Spinal cord (tissue), 10 donors: Measurements from ENCODE around the gene STK10. TPM values are rescaled to one million over a fixed set of nuclear protein-coding genes. Genes with fewer than 3 reads are reported as not detected.
"Not testable (repeated sequence)": the region's sequence is repeated elsewhere in the genome, so short reads cannot be mapped to it uniquely, and the experiment has no call there.

Experiments used
- DNase-seq, 6 donors: peaks; one replicate each; pipeline versions ENCODE4 v3.0.0 to v3.0.0-alpha.2; 2013 to 2015; ENCODE audit warnings: low spot score in 6 of 6, low read depth in 4 of 6
- H3K27ac ChIP-seq: one replicate; pipeline ENCODE4 v1.5.1; 2013; ENCODE audit warnings: low read depth, low read length, control low read depth
- H3K27me3 ChIP-seq: one replicate; pipeline ENCODE4 v1.6.1; 2013; ENCODE audit warnings: low read length; ENCODE audit not compliant: control insufficient read depth, insufficient read depth
- H3K36me3 ChIP-seq: one replicate; pipeline ENCODE4 v1.6.1; 2013; ENCODE audit warnings: low read length; ENCODE audit not compliant: control insufficient read depth, insufficient read depth
- H3K4me1 ChIP-seq: one replicate; pipeline ENCODE4 v1.6.1; 2013; ENCODE audit warnings: low read length; ENCODE audit not compliant: control insufficient read depth, insufficient read depth
- H3K4me3 ChIP-seq: one replicate; pipeline ENCODE4 v1.5.1; 2013; ENCODE audit warnings: low read depth, low read length, control low read depth
- H3K9me3 ChIP-seq: one replicate; pipeline ENCODE4 v1.6.1; 2013; ENCODE audit warnings: low read length; ENCODE audit not compliant: control insufficient read depth, insufficient read depth
- WGBS: methylation state at CpG from one replicate; pipeline ENCODE4 v1.1.5; 2013; ENCODE audit warnings: missing lambda C conversion rate; ENCODE audit not compliant: insufficient coverage; 5-methylcytosine and 5-hydroxymethylcytosine counted together
- polyA plus RNA-seq, 2 donors: library from polyadenylated mRNA; unstranded; fragments of 120-200 nt; gene quantifications; one replicate each; pipeline ENCODE4 v1.2.1, GENCODE V29; 2013; ENCODE audit not compliant: insufficient read length in 2 of 2
- total RNA-seq, 2 donors: library from RNA; depleted of rRNA in 1 of 2; stranded (reverse); fragments of 120-200 nt in 1 of 2; fragments of >200 nt in 1 of 2; gene quantifications; one replicate each; pipeline versions ENCODE4 v1.2.3 to v1.2.4, GENCODE V29; 2013 to 2014
- donor health status: healthy.

Gene STK10
- total and polyA plus RNA-seq, 4 donors: 14.7 to 25.8 (median 16.5) TPM

DNA sequence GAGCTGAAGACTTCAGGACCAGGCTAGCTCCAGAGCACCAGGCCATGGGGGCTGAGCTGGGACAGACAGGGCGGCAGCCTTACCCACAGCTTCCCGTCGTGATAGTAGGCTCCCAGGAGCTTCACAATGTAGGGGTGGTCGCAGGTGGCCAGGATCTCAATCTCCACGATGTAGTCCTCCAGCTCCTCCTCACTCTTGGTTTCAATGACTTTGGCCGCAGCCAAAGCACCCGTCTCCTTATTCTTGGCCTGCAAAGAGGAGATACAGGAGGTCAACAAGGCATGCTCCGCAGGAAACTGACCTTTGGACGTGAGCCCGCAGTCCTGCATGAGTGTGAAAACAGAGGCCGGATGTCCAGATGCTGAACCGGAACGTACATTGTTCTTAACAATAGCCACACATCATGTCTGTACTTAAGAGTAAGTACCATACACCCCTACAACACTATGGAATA, 31.5 kb downstream of the STK10 start:
- Histone ChIP-seq H3K9me3 (no peaks in the 10 kb centered on the region), H3K27ac (no peak overlapping the region), H3K4me3 (no peak overlapping the region), H3K36me3 (peaks cover 19% of the 10 kb centered on the region), H3K4me1 (peaks cover 7% of the 10 kb centered on the region), H3K27me3 (no peaks in the 10 kb centered on the region)
- 88% methylated on average over 8 of the region's 13 CpGs for WGBS
- no peak for DNase-seq

DNA sequence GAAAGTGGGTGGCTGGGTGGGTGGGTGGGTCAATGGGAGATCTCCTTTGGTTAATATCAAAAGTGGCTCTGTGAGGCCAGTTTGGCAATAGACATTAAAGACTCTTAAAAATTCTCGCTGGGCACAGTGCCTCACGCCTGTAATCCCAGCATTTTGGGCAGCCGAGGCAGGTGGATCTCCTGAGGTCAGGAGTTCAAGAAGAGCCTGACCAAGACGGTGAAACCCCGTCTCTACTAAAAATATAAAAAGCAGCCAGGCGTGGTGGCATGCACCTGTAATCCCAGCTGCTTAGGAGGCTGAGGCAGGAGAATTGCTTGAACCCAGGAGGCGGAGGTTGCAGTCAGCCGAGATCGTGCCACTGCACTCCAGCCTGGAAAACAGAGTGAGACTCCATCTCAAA, 32.9 kb downstream of the STK10 start:
- not testable (repeated sequence) for H3K27me3 ChIP-seq, H3K27ac ChIP-seq, H3K4me1 ChIP-seq, DNase-seq, H3K9me3 ChIP-seq, H3K4me3 ChIP-seq
- 94% methylated on average over 3 of the region's 9 CpGs for WGBS
- H3K36me3 ChIP-seq: peaks cover 19% of the 10 kb centered on the region

DNA sequence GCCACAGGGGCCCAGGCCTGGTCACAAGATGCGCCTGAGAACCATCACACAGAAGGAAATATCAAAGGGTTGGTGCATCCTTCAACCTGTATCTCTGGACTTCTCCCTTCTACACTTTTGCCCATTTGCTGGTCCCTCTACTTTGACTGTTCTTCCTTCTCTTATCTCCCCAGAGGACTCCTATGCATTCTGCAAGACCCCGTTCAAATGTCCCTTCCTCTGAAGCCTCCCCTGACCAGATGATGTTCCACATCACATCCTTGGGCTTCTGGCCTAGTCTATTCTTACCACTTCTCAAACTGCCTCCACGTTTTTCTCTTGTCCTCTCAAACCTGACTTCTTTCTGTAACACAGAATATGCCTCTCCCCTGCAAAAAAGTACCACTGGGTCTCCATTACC, 34.3 kb downstream of the STK10 start:
- WGBS: 94% methylated on average over 3 of the region's 3 CpGs
- DNase-seq: no peak
- H3K27me3 ChIP-seq: no peaks in the 10 kb centered on the region
- H3K4me1 ChIP-seq: peaks cover 12% of the 10 kb centered on the region
- H3K27ac ChIP-seq: no peak overlapping the region
- H3K9me3 ChIP-seq: no peaks in the 10 kb centered on the region
- no peak overlapping the region for H3K4me3 ChIP-seq
- H3K36me3 ChIP-seq: peaks cover 22% of the 10 kb centered on the region

DNA sequence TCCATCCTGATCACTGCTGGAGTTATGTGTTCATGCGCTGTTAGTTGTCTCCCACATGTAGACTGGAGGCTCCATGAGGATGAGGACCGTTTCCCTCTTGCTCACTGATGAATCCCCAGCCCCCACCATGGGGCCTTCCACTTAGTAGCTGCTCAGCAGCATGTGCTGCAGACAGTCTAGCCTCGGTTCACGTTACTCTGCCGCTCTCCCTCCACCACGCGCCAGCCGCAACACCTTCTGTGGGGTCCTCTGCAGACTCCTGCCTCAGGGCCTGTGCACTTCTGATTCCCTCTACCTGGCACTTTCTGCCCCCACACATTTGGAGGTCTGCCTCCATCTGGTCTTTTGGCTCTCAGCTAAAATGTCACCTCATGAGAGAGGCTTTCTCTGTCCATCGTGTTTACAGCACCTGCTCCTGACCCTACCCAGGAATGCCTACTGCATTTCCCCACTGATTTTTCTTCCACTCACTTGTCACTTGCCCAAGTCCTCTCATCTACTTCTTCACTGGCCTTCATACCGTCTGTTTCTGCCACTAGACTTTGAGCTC, 36.3 kb downstream of the STK10 start:
- H3K9me3 ChIP-seq: no peaks in the 10 kb centered on the region
- no peak overlapping the region for H3K27ac ChIP-seq
- WGBS: 93% methylated on average over 9 of the region's 10 CpGs
- no peak for DNase-seq
- H3K36me3 ChIP-seq: peaks cover 31% of the 10 kb centered on the region
- H3K27me3 ChIP-seq: no peaks in the 10 kb centered on the region
- H3K4me1 ChIP-seq: peaks cover 23% of the 10 kb centered on the region
- H3K4me3 ChIP-seq: no peak overlapping the region

DNA sequence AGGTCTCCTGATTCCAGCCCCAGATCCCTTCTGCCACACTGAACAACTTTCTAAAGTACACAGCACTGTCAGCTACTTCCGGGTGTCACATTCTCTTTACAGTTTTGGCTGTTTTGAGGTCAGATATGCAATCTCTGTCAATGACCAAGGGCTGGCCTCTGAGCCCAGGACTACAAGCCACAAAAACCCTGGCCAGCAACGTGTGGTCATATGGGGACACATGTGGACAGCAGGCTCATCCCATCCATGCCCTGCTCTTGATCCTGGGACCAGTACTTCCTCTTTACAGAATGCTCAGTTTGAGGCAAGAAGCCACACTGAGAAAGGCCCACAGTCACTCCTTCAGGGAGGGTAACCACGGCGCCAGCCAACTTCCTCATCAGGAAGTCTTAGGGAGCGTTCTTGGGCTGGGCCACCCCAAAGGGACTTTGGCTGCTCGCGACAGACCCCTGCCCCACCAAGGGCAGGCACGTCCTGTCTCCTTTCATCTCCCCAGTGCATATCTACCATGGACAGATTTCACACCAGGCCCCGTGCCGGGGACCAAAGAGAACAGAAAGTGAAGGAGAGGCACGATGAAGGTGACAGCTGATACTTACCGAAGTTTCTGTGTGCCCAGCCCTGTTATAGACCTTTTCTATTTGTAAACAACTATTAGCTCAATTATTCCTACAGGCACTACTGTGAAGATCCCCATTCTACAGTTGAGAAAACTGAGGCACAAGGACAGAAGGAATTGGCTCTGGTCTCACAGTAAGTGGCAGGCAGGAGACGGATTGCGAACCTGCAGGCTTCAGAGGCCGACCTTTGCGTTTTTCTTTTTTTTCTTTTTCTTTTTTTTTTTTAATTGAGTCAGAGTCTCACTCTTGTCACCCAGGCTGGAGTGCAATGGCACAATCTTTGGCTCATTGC, 37.3 kb downstream of the STK10 start:
- DNase-seq: no peak
- H3K36me3 ChIP-seq: peaks cover 26% of the 10 kb centered on the region
- H3K4me3 ChIP-seq: no peak overlapping the region
- no peaks in the 10 kb centered on the region for H3K27me3 ChIP-seq
- 81% methylated on average over 15 of the region's 16 CpGs for WGBS
- peaks cover 32% of the 10 kb centered on the region for H3K4me1 ChIP-seq
- H3K9me3 ChIP-seq: no peaks in the 10 kb centered on the region
- H3K27ac ChIP-seq: no peak overlapping the region

DNA sequence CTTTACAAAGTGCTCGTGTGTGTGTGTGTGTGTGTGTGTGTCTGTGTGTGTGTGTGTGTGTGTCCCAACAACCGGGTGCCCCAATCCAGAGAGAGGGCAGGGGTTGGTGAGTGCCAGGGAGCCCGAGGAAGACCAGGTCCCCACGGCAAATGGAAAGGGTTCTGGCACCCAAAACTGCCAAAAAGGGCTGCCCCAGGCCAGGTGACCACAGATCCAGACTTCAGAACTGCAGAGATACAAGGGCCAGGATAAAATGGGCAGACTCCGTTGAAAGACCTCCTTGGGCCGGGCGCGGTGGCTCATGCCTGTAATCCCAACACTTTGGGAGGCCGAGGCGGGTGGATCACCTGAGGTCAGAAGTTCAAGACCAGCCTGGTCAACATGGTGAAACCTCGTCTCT, 38.5 kb downstream of the STK10 start:
- not testable (repeated sequence) for H3K4me3 ChIP-seq, H3K9me3 ChIP-seq, H3K27ac ChIP-seq, H3K27me3 ChIP-seq, DNase-seq
- WGBS: 78% methylated on average over 6 of the region's 11 CpGs
- H3K36me3 ChIP-seq: peaks cover 24% of the 10 kb centered on the region
- H3K4me1 ChIP-seq: peaks cover 44% of the 10 kb centered on the region

DNA sequence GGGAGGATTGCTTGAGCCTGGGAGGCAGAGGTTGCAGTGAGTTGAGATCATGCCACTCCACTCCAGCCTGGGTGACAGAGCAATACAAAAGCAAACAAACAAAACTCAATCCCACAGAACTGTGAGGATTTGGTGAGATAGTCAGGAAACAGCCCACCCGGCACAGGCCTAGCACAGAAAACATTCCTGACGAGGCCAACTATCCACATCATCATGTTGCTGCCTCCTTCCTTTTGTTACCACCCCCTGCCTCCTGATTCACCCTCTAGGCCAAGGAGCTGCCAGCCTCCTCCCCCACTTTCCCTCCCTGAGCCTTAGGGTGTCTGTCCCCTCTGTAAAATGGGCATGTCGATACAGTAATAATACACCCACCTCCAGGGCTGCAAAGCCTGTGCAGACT, 39.0 kb downstream of the STK10 start:
- 86% methylated on average over 2 of the region's 3 CpGs for WGBS
- H3K27ac ChIP-seq: no peak overlapping the region
- H3K9me3 ChIP-seq: no peaks in the 10 kb centered on the region
- H3K4me1 ChIP-seq: peaks cover 44% of the 10 kb centered on the region
- H3K36me3 ChIP-seq: peaks cover 20% of the 10 kb centered on the region
- H3K4me3 ChIP-seq: no peak overlapping the region
- no peak for DNase-seq
- no peaks in the 10 kb centered on the region for H3K27me3 ChIP-seq

DNA sequence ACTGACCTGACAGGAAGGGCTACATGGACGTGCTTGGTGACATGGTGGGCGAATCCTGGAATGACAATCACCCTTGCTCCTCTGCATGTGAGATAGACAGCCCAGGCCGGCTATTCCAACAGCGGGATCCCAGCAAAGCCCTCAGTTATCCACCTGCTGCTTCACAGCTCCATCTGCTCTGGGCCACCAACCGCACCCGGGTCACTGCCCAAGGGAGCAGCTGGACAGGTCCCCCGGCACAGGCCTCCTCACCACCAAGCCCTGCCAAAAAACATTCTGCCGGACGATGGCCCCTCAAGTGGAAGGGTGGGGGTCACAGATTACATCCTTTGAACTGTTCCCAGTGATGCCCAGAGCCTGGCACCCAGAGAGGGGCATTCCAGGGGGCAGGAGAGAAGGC, 39.6 kb downstream of the STK10 start:
- H3K4me3 ChIP-seq: no peak overlapping the region
- H3K36me3 ChIP-seq: peaks cover 20% of the 10 kb centered on the region
- H3K4me1 ChIP-seq: peaks cover 50% of the 10 kb centered on the region
- no peaks in the 10 kb centered on the region for H3K9me3 ChIP-seq
- H3K27ac ChIP-seq: no peak overlapping the region
- H3K27me3 ChIP-seq: no peaks in the 10 kb centered on the region
- 90% methylated on average over 6 of the region's 9 CpGs for WGBS
- DNase-seq: no peak

DNA sequence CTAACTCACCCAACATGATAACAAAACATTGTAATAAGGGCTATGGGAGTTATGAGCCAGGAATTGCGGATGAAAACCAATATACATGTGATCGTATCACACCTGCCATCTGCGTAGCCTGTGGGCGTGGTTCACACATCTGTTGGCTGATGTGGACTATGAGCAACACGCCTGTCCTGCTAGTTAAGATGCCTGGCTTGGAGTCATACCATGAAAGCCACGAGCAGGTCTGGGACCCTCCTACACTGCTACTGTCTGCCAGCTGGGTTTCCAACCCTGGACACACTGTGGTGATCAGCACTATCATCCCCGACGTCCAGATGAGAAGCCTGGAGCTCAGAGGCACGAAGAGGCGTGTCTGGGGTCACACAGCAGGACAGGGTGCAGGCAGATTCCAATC, 40.2 kb downstream of the STK10 start:
- Histone ChIP-seq H3K4me3 (no peak overlapping the region), H3K27ac (no peak overlapping the region), H3K36me3 (peaks cover 20% of the 10 kb centered on the region), H3K9me3 (no peaks in the 10 kb centered on the region), H3K4me1 (peaks cover 55% of the 10 kb centered on the region), H3K27me3 (no peaks in the 10 kb centered on the region)
- 90% methylated on average over 10 of the region's 10 CpGs for WGBS
- no peak for DNase-seq

DNA sequence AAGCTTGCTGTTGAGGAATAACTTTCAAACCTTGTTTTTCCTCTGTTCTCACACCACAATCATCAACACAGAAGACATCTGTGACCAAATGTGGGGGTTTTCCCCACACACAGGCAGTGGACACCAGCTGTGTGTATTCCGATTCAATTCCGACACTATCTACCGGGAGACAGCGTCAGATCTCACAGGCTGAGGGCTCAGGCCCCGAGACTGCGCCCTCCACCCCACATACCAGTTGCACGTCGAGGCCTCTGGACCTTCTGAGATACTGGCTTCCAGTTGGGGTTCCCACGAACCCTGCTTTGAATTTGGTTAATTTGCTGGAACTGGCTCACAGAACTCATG, 41.3 kb downstream of the STK10 start:
- Histone ChIP-seq H3K27me3 (no peaks in the 10 kb centered on the region), H3K9me3 (no peaks in the 10 kb centered on the region), H3K36me3 (peaks cover 18% of the 10 kb centered on the region), H3K4me1 (peaks cover 60% of the 10 kb centered on the region), H3K27ac (no peak overlapping the region), H3K4me3 (no peak overlapping the region)
- DNase-seq: no peak
- WGBS: 89% methylated on average over 7 of the region's 9 CpGs
